Esophagus (tissue), 2 donors: Measurements from ENCODE around the gene FKBP7. TPM values are rescaled to one million over a fixed set of nuclear protein-coding genes. Genes with fewer than 3 reads are reported as not detected.
"Not testable (repeated sequence)": the region's sequence is repeated elsewhere in the genome, so short reads cannot be mapped to it uniquely, and the experiment has no call there.

Experiments
- H3K27ac ChIP-seq, 2 donors: one replicate each; pipeline ENCODE4 v1.5.1; 2013; ENCODE audit warnings: low read depth in 2 of 2, mild to moderate bottlenecking in 2 of 2, inconsistent platforms in 1 of 2, low read length in 1 of 2, moderate library complexity in 1 of 2
- H3K27me3 ChIP-seq, 2 donors: one replicate each; pipeline ENCODE4 v1.6.1; 2013; ENCODE audit warnings: low read length in 2 of 2, control low read depth in 1 of 2, mild to moderate bottlenecking in 1 of 2; ENCODE audit not compliant: insufficient read depth in 2 of 2, control insufficient read depth in 1 of 2
- H3K36me3 ChIP-seq, 2 donors: one replicate each; pipeline ENCODE4 v1.6.1; 2013; ENCODE audit warnings: low read length in 1 of 2; ENCODE audit not compliant: control insufficient read depth in 2 of 2, insufficient read depth in 2 of 2
- H3K4me1 ChIP-seq, 2 donors: one replicate each; pipeline ENCODE4 v1.6.1; 2013; ENCODE audit warnings: low read length in 1 of 2; ENCODE audit not compliant: control insufficient read depth in 2 of 2, insufficient read depth in 2 of 2
- H3K4me3 ChIP-seq, 2 donors: one replicate each; pipeline ENCODE4 v1.5.1; 2013; ENCODE audit warnings: low read length in 2 of 2, mild to moderate bottlenecking in 2 of 2, low read depth in 1 of 2, moderate library complexity in 1 of 2
- H3K9me3 ChIP-seq, 2 donors: one replicate each; pipeline ENCODE4 v1.6.1; 2013; ENCODE audit warnings: mild to moderate bottlenecking in 2 of 2, low read depth in 1 of 2, low read length in 1 of 2, moderate library complexity in 1 of 2; ENCODE audit not compliant: control insufficient read depth in 2 of 2, insufficient read depth in 1 of 2
- WGBS, 2 donors: extraction: QIAGEN DNeasy Blood & Tissue Kit; methylation state at CpG; one replicate each; pipeline ENCODE4 v1.1.7; 2013; 5-methylcytosine and 5-hydroxymethylcytosine counted together
- polyA plus RNA-seq, 2 donors: library from polyadenylated mRNA; stranded (reverse); fragments of 200-250 nt; gene quantifications; one replicate each; pipeline ENCODE4 v1.2.3, GENCODE V29; 2013
- donor health status: healthy with polysubstance abuse.
- donor health status: Bipolar disorder and iron deficiency.

Gene FKBP7
- polyA plus RNA-seq, 2 donors: 1.5 to 2.8 TPM

GRCh38 chr2:178478130-178478438 is 316 bp downstream of the FKBP7 start:
- Histone ChIP-seq H3K27me3 (no peaks in the 10 kb centered on the region), H3K36me3 (no peaks in the 10 kb centered on the region), H3K27ac (peak overlapping the region; percentile 81 to 97), H3K4me3 (peak overlapping the region; percentile 63 to 90), H3K4me1 (peaks cover 0 to 2% of the 10 kb centered on the region in 2 donors), H3K9me3 (no peaks in the 10 kb centered on the region)
- 1% methylated on average over 10 of the region's 10 CpGs for WGBS, 2 donors

- Histone ChIP-seq H3K27ac (no peak overlapping the region), H3K4me1 (peaks cover 0 to 2% of the 10 kb centered on the region in 2 donors), H3K9me3 (no peaks in the 10 kb centered on the region), H3K36me3 (no peaks in the 10 kb centered on the region), H3K27me3 (no peaks in the 10 kb centered on the region), H3K4me3 (peak overlapping the region in 1 of 2 donors; percentile 90)
- 13 to 21% methylated on average over 3 of the region's 3 CpGs for WGBS, 2 donors
These were observed 814 bp downstream of the FKBP7 start for GRCh38 chr2:178477443-178478129.

- Histone ChIP-seq H3K4me1 (no peaks in the 10 kb centered on the region), H3K36me3 (no peaks in the 10 kb centered on the region), H3K9me3 (no peaks in the 10 kb centered on the region), H3K4me3 (no peak overlapping the region), H3K27ac (no peak overlapping the region), H3K27me3 (no peaks in the 10 kb centered on the region)
These were observed 1.9 kb downstream of the FKBP7 start for GRCh38 chr2:178476477-178476876.

DNA sequence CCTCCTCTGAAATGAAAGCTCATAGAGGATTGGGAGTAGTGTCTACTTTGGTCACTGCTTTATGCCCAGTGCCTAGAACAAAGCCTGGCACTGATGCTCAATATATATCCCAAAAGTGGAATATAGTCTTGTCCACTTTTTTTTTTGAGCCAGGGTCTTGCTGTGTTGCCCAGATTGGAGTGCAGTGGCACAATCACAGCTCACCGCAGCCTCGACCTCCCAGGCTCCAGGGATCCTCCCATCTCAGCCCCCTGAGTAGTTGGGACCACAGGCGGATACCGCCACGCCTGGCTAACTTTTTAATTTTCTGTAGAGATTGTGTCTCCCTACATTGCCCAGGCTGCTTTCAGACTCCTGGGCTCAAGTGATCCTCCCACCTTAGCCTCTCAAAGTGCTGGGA is 3.8 kb downstream of the FKBP7 start:
- no peaks in the 10 kb centered on the region for H3K36me3 ChIP-seq
- H3K27me3 ChIP-seq: no peaks in the 10 kb centered on the region
- no peaks in the 10 kb centered on the region for H3K9me3 ChIP-seq
- no peaks in the 10 kb centered on the region for H3K4me1 ChIP-seq
- WGBS, 2 donors: 97 to 98% methylated on average over 5 of the region's 5 CpGs
- no peak overlapping the region for H3K27ac ChIP-seq
- H3K4me3 ChIP-seq: no peak overlapping the region

GRCh38 chr2:178473931-178474330 is 4.5 kb downstream of the FKBP7 start:
- Histone ChIP-seq H3K9me3 (no peaks in the 10 kb centered on the region), H3K4me1 (no peaks in the 10 kb centered on the region), H3K27ac (no peak overlapping the region), H3K4me3 (no peak overlapping the region), H3K27me3 (no peaks in the 10 kb centered on the region), H3K36me3 (no peaks in the 10 kb centered on the region)
- 33 to 53% methylated on average over 4 of the region's 4 CpGs for WGBS, 2 donors

GRCh38 chr2:178473373-178473772 is 5.0 kb downstream of the FKBP7 start:
- no peaks in the 10 kb centered on the region for H3K36me3 ChIP-seq
- 91 to 98% methylated on average over 2 of the region's 2 CpGs for WGBS, 2 donors
- H3K4me3 ChIP-seq: no peak overlapping the region
- no peaks in the 10 kb centered on the region for H3K27me3 ChIP-seq
- no peak overlapping the region for H3K27ac ChIP-seq
- H3K4me1 ChIP-seq: no peaks in the 10 kb centered on the region
- no peaks in the 10 kb centered on the region for H3K9me3 ChIP-seq

DNA sequence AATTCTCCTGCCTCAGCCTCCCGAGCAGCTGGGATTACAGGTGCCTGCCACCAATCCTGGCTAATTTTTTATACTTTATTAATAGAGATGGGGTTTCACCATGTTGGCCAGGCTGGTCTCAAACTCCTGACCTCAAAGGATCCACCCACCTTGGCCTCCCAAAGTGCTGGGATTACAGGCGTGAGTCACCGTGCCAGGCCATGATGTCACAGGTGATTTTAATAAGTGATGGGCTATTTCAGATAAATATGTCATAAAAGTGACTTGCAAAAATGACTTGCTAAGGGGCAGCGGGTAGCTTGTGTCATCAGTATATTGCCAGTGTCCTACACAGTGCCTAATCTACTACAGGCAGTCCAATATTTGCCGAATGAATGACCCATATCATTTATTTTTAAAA is 7.1 kb downstream of the FKBP7 start:
- H3K9me3 ChIP-seq, H3K4me3 ChIP-seq, H3K36me3 ChIP-seq, H3K4me1 ChIP-seq, H3K27me3 ChIP-seq, H3K27ac ChIP-seq: not testable (repeated sequence)
- 95 to 98% methylated on average over 5 of the region's 5 CpGs for WGBS, 2 donors

DNA sequence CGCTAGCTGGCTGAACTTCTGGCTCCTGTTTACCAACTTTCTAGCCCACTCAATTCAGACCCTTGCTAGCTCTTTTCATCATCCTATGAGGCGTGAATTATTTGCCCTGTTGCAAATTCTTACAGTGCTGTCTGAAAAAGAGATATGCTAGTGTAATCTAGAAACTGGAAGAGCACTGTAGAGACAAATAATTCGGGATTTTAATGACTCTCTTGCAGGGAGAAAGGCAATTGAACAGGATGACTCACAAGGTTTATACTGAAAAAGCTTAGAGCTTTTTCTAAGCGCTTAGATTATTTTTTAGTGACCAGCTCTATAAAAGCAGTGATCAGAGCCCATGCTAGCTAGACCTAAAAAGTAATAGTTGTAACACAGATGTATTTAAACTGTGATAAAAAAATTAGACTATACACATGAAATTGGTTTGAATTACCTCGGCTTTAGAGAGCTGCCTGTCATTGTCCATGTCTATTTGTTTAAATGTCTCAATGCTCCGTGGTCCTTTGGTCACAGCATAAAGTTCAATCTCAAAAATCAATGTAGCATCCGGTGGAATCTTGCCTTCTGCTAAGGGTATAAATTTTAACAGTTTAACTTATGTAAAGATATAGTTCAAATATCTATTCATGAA is 9.1 kb downstream of the FKBP7 start:
- Histone ChIP-seq H3K27ac (no peak overlapping the region), H3K4me3 (no peak overlapping the region), H3K36me3 (no peaks in the 10 kb centered on the region), H3K4me1 (no peaks in the 10 kb centered on the region), H3K27me3 (no peaks in the 10 kb centered on the region), H3K9me3 (no peaks in the 10 kb centered on the region)
- 87 to 91% methylated on average over 7 of the region's 7 CpGs for WGBS, 2 donors

- H3K4me1 ChIP-seq: no peaks in the 10 kb centered on the region
- no peak overlapping the region for H3K27ac ChIP-seq
- H3K27me3 ChIP-seq: no peaks in the 10 kb centered on the region
- no peaks in the 10 kb centered on the region for H3K36me3 ChIP-seq
- H3K9me3 ChIP-seq: no peaks in the 10 kb centered on the region
- 89 to 90% methylated on average over 11 of the region's 11 CpGs for WGBS, 2 donors
- no peak overlapping the region for H3K4me3 ChIP-seq
These were observed 21.0 kb downstream of the FKBP7 start for GRCh38 chr2:178457390-178457886.

DNA sequence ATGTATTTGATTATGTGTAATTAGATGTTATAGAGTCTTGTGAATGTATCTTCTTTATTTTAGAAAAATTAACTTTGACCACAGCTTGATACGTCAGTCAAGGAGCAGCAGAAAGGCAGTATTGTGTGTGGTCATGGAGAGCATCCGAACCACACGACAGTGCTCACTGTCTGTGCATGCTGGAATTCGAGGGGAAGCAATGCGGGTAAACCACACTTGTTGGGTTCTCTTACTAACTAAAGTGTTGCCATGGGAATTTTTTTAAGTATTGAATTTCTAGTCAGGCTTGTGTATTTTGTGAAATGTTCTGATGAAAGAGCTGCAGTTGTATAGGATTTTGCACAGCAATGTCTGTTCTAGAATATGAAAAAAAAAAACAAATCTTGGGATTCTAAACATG is 22.5 kb downstream of the FKBP7 start:
- WGBS, 2 donors: 93 to 94% methylated on average over 5 of the region's 5 CpGs
- Histone ChIP-seq H3K4me1 (no peaks in the 10 kb centered on the region), H3K36me3 (no peaks in the 10 kb centered on the region), H3K9me3 (no peaks in the 10 kb centered on the region), H3K27ac (no peak overlapping the region), H3K4me3 (no peak overlapping the region), H3K27me3 (no peaks in the 10 kb centered on the region)
